SHP77 (cell line): Measurements from ENCODE around the gene PPP1R13L.
A peak's percentile ranks its signal among the peaks of the same experiment; 100 is the strongest.

Experiments
- DNase-seq, 2 experiments: peaks; one replicate each; lab custom pipeline; 2025; lab: John Stamatoyannopoulos, UW

The PPP1R13L gene

GRCh38 chr19:45406226-45407090, 1.6 kb upstream of the PPP1R13L start, which contains the start of gene POLR1G:
Gene POLR1G, plus strand, starts transcription at chr19:45406644. Its CDS starts 53 bp downstream, at chr19:45406697.
- DNase-seq: peak; percentile 79

- DNase-seq: peak; percentile 77 to 83
Observed at GRCh38 chr19:45405435-45406225, 761 bp upstream of the PPP1R13L start.

- peak; percentile 12 to 55 for DNase-seq
Observed at GRCh38 chr19:45403781-45404556, 900 bp downstream of the PPP1R13L start.

GRCh38 chr19:45403272-45403671, 1.6 kb downstream of the PPP1R13L start:
- no peak for DNase-seq

GRCh38 chr19:45402298-45403061, 2.4 kb downstream of the PPP1R13L start:
- DNase-seq: no peak

- no peak for DNase-seq
Observed at GRCh38 chr19:45401815-45402214, 3.1 kb downstream of the PPP1R13L start.

GRCh38 chr19:45400192-45400591, 4.7 kb downstream of the PPP1R13L start:
- no peak for DNase-seq

- DNase-seq: no peak
Observed at GRCh38 chr19:45395821-45396617, 8.8 kb downstream of the PPP1R13L start.

GRCh38 chr19:45391871-45392665, 12.8 kb downstream of the PPP1R13L start:
- DNase-seq: no peak

- no peak for DNase-seq
Observed at GRCh38 chr19:45391346-45391745, 13.5 kb downstream of the PPP1R13L start.

- no peak for DNase-seq
Observed at GRCh38 chr19:45385392-45386221, 19.3 kb downstream of the PPP1R13L start.

- no peak for DNase-seq
Observed at GRCh38 chr19:45382426-45382825, 22.4 kb downstream of the PPP1R13L start.

- no peak for DNase-seq
Observed at GRCh38 chr19:45380107-45380506, 24.8 kb downstream of the PPP1R13L start.

GRCh38 chr19:45376045-45376724, 28.7 kb downstream of the PPP1R13L start:
- DNase-seq: no peak

GRCh38 chr19:45370410-45371204, 34.3 kb downstream of the PPP1R13L start, which contains the start of gene ERCC2:
Gene ERCC2, minus strand, starts transcription at chr19:45370573. Its CDS starts 33 bp downstream, at chr19:45370540.
- DNase-seq: peak; percentile 96 to 97

- no peak for DNase-seq
Observed at GRCh38 chr19:45368737-45369340, 36.0 kb downstream of the PPP1R13L start.

- DNase-seq: no peak
Observed at GRCh38 chr19:45368127-45368526, 36.7 kb downstream of the PPP1R13L start.
